NCI-H526 treated with DMSO at 0.1 percent for 48 hours (cell line): ENCODE results near the gene NEO1.
"Not testable (repeated sequence)": the region's sequence is repeated elsewhere in the genome, so short reads cannot be mapped to it uniquely, and the experiment has no call there.

Source experiments
- DNase-seq: peaks from one replicate; lab custom pipeline; 2025; lab: John Stamatoyannopoulos, UW

NEO1 gene

DNA sequence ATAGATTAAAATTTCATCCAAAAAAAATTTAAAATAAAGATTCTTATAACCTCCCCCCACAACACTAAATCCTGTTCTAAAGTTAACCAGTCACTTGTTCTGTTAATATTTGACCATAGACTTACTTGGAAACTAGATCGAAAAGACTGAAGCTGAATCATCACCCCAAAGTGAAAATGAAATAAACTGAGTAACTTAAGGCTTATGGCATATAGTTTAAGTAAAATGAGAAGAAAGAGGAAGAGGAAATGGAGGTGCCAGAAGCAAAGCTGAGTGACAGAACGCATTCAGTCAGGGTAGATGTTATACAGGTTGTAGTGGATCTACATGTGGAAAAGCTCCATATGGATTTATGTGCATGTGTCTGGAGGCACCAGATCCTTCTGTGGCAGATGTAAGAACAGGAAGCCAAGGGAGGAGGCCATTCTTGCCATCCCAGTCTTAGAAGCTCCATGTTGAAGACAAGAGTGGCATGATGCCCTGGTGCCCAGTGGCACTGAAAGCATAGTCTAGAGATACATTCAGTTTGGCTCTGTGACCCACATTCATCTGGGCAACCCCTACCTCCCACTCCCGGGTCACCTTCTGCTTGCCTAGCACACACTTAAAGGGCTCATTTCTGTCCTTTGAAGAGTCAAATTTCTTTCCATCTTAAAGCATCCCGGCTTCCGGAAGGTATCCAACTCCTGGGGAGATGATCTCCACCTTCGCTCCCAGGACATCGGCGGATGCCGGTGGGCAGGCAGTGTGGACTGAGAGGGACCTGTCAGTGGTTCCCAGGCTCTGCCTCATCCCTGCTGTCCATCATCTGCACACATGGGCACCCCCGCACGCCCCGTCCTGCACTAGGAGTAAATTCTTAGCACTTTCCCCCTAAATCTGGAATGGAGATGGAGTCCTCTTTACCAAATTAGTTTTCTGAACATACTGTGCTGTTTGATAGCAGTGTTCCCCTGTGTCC lies 90.8 kb downstream of the NEO1 start:
- no peak for DNase-seq

DNA sequence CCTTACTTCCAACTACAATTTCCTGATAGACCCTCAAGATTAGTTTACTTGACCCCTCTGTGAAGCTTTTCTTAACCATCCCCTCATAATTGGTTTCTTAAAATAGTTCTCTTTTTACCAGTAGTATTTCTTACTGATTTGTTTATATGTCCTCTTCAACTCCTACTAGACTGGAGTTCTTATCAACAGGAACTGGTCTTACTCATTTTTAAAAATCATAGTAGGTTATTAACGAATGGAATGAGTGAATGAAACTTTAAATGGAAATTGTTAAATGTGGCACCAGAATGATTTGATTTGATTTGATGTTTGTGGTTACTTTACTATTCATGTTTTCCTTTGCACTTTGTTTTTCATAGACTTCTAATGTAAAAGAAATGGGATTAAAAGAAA lies 91.5 kb downstream of the NEO1 start:
- DNase-seq = no peak

DNA sequence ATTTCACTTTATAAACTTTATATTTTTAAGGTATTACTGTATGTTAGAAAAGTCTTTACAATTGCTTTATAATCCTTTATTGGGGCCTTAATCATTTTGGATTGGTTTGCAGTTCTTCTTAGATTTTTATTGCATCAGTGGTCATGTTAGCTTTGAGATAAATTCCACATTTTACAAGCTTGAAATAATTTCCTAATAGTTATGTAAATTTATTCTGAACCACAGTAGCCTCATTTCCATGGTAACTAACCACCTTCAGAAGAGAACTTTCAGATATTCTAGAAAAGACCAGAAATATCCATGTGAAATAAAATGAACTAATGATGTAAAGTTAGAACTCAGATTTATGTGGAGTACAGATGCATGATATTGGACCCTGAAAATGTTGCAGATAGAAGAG lies 94.2 kb downstream of the NEO1 start:
- no peak for DNase-seq

DNA sequence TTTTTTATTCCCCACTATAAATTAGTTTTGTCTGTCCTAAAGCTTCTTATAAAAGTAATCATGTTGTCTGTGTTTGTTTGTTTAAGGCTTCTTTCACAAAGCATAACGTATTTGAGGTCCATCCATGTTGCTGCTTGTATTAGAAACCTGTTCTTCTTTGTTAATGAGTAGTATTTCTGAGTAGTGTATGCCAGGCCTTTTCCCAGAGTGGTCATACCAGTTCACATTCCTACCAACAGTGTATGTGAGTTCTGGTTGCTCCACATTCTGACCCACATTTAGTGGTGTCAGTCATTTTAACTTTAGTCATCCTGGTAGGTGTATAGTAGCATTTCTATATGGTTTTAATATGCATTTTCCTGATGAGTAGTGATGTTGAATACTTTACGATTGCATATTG lies 98.6 kb downstream of the NEO1 start:
- no peak for DNase-seq

DNA sequence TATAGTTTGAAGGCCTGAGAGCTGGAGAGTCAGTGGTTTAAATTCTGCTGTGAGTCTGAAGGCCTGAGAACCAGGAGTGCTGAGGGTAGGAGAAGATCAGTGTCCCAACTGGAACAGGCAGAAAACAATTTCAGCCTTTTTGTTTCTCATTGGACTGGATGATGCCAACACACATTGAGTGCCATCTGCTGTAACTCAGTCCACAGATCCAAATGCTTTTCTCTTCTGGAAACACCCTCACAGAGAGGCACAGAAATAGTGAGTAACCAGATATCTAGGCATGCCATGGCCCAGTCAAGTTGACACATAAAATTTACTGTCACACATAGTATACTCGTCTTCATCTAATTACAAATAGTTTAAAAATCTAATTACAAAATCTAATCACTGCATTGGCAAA lies 100.8 kb downstream of the NEO1 start:
- no peak for DNase-seq

DNA sequence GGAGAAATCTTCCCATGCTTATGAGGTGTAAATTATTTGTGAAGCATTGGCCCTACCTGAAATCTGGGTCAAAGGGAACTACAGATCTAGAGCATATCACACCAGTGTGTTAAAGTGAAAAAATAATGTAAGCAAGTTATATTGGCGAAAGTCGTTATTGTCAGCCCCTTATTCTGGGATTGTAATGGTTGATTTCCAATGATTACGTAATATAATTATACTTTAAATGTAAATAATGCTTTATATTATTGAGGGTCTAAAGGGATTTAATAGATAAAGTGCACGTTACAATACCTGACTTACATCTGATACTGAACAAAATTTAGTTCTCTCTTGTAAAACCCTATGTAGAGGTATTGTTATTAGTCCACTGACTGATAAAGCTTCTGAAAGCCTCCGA lies 101.2 kb downstream of the NEO1 start:
- no peak for DNase-seq

DNA sequence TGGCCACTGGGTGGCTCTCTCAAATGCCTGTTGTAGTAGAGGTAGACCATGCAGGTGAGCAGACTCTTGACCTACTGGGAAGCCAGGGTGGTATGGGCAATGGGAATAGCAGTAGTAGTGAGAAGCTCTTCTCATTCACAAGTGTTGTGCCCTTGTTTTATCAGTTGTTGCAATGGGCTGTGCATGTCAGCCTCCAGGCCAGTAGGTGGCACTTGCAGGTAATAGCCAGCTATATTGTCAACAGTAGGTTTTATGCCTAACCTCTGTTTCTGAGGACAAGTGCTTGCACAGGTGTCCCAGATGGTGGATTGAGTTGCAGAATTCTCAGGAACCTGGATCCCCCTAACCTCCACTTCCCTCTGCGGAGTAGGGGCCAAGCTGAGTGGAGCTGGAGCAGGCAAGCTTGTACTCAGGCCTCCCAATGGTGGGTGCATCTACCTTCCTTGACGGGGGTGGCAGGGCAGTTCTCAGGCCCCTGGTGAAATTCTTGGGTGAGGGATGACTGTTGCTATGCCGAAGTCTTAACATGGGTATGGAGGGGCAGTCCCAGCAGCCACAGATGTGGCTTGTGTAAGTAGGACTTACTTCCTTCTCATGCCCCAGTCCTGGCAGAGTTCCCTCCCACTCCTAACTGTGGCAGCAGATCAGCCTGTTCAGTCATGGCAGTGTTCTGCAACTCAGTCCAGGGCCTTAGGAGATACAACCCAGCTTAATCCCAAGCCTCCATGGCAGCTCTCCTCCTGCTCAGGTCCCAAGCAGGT lies 104.3 kb downstream of the NEO1 start:
- DNase-seq = no peak

DNA sequence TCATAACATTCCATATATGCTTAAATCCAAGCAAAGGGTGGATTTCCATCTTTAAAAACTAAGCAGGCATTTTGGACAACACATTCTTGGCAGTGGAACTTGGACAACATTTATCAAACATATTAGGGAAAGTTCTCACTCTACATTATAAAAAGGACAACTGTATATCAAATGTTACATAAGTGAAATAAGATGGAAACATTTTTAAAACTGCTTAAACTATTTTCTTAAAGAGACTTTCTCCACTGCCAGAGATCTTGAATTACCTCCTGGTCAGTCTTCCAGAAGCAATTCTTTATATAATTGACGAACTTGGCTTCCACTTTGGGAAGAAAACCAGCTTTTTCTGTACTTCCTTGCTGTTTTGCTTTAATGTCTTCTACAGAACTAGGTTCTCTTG lies 109.3 kb downstream of the NEO1 start:
- no peak for DNase-seq

DNA sequence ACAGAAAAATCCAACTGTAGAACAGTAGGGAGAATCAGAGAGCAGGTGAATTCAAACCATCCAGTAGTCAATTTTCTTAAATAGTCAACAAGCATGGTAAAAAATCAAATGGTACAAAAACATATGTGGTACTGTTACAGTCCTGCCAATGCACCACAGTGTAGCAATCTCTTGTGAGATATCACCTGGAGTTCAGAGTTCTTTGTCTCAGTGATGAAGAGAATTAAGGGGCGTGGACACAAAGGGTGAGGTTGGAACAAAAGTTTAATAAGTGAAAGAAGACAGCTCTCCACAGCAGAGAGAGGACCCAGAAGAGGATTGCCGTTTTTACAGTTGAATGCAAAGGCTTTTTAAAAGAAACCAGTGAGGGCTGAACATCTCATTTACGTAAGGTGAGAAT lies 113.2 kb downstream of the NEO1 start:
- no peak for DNase-seq

DNA sequence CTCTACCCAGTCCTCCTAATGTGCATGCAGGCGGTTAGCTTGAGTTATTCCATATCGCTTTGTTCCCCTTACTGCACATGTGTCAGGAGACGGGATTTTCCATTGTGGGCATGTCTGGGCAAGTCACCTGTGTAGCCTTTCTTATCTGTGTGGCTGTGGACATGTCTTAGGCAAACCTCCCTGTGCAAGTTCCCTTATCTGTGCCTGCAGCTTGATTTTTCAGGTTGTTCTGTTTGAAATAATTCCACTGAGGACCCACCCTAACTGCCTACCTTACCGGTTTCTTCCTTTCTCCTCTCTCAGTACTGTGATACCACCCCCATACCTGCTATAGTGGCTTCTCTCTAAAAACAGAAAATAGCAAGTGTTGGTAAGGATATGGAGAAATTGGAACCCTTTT lies 113.6 kb downstream of the NEO1 start:
- DNase-seq = peak; percentile 15

DNA sequence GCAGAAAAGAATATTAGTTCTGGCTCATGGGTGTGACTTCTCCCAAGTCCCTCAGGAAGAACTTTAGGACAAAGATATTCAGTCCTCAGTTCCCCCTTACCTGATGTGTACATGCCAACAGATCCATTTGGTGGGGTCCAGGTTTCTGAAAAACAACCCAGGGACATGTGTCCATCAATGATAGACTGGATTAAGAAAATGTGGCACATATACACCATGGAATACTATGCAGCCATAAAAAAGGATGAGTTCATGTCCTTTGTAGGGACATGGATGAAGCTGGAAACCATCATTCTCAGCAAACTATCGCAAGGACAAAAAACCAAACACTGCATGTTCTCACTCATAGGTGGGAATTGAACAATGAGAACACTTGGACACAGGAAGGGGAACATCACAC lies 114.4 kb downstream of the NEO1 start:
- DNase-seq = not testable (repeated sequence)

DNA sequence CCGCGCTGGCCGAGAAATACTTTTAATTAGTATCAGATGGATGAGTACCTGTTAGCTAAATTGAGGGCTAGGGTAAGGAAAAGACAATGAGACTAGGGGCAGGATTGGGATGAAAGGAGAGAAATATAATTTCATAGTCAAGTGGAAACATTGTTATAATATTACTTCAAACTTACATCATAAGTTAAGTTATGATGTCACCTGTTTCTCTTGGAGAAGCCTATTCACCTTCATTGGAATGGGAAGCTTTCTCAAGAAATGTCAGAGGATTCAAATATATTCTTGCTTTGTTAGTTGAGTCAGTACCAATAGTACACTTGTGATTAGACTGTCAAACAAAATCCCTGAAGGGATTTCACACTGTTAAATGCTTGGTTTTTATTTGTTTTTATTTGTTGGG lies 116.2 kb downstream of the NEO1 start:
- no peak for DNase-seq

DNA sequence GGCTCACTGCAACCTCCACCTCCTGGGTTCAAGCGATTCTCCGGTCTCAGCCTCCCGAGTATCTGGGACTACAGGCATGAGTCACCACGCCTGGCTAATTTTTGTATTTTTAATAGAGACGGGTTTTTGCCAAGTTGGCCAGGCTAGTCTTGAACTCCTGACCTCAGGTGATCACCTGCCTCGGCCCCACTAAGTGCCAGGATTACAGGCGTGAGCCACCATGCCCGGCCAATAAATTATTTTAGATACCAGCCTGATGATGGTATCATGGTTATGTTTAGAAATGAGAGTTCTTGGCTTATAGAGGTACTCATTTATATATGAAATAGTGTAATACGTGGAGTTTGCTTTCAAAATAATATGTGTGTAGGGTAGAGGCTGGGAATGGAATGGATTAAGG lies 119.4 kb downstream of the NEO1 start:
- no peak for DNase-seq

DNA sequence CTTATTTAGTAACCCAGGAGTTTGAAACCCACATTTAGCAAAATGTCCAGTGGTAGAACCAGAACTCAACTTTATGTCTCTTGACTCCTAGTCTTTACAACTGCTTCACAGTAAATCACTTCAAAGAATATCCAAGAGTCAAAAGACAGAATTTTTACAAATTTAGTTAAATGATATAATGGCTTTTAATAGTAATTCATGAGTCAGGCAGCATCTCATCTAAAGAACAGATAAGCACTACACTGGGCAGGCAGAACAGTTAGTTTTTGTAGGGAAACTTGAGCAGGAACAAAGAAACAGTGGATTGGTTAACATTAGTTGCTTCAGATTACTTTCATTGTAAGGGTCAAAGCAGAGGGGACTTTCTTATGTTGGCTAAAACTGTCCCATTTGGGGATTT lies 120.2 kb downstream of the NEO1 start:
- DNase-seq = no peak

DNA sequence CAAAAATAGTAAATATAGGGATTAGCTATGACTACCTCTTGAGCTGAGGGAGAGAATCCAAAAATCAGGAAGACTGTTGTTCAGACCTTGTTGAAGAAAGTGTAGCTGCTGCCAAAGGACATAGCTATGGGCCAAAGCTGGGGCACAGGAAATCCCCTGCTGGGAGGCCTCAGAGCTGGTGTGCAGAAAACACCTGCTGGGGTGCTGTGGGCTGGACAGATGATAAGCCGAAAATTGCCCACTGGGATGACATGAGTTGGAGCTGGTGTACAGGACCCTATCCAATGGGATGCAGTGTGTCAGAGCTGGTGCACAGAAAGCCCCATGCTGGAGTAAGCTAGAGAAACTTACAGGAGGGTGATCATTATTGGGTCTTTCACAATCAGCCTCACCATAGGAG lies 121.9 kb downstream of the NEO1 start:
- no peak for DNase-seq

DNA sequence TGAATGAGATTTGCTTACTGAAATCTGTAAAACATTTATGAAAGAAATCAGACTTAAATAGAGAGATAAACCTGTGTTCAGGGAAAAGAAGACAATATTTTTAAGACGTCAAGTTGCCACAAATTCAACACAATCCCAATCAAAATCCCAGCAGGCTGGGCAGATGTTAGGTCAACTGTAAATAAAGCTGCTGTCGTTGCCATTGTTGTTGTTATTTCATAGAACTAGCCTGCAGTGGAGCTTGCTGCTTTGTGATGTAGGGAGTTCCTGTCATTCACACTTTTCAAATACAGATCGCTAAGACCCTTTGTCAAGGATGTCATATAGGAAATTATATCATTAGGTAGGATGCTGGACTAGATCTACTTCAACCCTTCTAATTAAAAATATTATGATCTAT lies 123.1 kb downstream of the NEO1 start:
- no peak for DNase-seq

DNA sequence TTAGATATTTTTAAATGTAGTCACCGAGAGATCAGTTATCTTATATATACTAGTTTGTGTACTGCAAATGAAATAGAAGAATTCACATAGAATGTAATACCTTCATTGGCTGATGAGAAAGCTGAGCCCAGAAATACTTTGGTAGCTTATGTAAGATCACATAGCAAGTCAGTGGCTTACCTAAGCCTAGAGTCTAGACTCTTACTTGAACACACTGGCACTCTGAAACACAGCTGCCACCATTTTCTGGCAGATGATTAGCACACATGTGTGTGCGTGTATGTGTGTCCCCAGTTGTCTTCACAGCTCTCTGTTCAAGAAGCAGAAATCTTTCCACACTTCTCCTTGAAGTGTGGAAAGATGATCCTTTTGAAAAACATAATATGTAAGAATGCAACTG lies 124.3 kb downstream of the NEO1 start:
- no peak for DNase-seq

DNA sequence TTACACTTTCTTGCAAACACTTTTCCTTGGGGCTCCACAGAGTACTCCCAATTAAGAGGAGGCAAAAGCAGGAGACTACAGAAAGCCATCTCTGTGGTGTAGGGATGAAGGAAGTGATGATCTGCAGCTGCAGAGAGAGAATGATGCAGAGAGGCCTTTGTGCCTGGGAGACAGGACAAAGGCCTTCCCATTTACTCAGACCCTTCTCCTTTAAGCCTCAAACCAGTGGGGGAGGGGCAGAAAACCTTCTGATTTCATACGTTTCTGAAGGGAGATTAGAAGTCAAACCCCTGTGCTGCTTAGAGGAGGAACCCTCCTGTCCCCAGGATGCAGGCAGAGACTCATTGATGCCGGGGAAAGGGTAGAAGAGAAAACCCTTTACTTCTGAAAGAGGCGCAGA lies 130.8 kb downstream of the NEO1 start:
- no peak for DNase-seq

DNA sequence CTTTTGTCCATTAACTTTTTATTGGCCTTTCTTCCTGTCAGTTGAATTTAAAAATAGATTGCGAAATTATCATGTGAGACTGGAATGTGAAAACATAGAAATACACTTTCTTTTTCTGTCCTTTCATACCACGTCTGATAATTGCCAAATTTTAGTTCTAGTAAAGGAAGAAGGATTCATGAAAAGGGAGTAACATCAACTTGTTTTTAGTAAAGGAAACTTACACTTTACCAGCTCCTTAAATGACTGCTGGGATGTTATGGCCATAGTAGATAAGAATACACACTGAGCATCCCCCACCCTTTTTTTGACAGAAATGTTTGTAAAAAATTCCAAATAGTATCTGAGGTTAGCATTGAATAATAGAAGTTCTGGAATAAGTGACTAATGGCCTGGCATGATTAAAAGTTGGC lies 137.9 kb downstream of the NEO1 start:
- DNase-seq = no peak

DNA sequence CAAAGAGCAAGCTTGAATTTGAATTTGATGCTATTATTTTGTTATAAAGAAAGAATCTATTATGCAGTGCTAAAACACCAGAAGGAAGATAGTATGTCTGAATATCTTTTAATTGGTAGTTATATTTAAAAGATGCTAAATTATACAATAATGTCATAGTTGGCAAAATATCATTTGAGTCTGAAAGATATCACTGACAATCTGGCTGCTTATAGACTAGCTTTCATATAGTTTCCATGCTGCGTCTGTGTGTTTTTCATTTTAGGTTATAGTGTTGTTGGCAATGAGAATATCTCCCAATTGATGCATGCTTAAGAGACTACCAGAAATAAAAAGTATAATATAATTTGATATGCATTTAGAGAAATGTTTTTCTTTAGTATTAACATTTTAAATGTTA lies 142.9 kb downstream of the NEO1 start:
- no peak for DNase-seq

DNA sequence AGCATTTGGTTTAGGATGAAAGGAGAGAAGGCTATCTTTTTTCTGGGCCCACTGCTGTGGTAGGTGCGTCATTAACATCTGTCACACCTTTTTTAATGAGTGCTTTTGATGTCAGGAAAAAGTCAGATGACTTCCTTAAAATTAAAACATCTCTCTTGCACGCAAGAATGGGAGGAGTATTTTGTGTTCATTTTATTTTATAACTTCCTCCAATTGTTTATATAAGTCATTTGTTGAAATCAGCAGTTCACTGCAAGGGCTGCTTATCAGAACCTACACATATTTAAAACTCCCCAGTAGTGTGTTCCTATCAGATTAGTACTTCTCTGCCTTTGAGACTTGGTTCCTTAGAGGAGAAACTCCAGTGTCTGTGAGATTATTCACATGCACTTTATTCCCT lies 143.8 kb downstream of the NEO1 start:
- no peak for DNase-seq

DNA sequence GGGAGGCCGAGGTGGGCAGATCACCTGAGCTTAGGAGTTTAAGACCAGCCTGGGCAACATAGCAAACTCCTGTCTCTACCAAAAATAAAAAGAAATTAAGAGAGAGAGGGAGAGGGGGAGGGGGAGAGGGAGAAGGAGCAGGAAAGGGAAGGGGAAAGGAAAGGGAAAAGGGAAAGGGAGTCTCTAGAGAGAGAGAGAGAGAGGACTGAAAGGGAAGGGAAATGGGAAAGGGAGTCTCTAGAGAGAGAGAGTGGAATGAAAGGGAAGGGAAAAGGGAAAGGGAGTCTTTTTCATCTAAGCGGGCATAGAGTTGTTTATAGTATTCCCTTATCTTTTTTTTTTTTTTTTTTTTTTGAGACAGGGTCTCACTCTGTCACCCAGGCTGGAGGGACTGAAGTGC lies 148.1 kb downstream of the NEO1 start:
- DNase-seq = no peak

DNA sequence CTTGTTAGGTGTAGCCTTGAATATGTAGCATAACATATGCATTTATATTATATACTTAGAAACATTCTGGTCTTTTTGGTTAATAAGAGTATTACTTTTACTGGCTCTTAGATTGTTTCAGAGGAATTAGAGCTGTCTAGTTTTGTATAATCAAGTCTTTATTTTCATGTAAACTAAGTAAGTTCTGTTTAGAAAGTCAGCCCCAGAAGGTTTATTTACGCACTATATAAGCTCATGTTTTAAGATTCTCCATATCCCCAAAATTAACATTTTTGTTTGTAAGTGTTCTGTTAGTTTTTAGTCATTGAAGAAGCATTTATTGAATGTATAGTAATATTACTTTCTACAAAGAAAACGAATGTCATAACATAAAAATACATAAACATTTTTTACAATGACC lies 158.4 kb downstream of the NEO1 start:
- DNase-seq = no peak
